Adrenal gland (tissue), 12 donors: Measurements from ENCODE around the gene MIA2. TPM values are rescaled to one million over a fixed set of nuclear protein-coding genes. Genes with fewer than 3 reads are reported as not detected.

Experiments
- DNase-seq, 7 donors: peaks; one replicate each; pipeline ENCODE4 v3.0.0-alpha.2; 2019 to 2020
- H3K27ac ChIP-seq, 5 donors: fragments of 200-600 bp; sonication (generic) in 4 of 5; 1 replicate in 3 of 5; 2 replicates in 2 of 5; pipeline versions ENCODE4 v1.5.1 to v1.8.0; 2016 to 2020; ENCODE audit warnings: mild to moderate bottlenecking in 1 of 5
- H3K27me3 ChIP-seq: fragments of 200-600 bp; 2 replicates; pipeline ENCODE4 v1.8.0; 2021
- H3K36me3 ChIP-seq, 2 donors: fragments of 200-600 bp; replicated peaks in 1 of 2; 1 replicate in 1 of 2; 2 replicates in 1 of 2; pipeline versions ENCODE4 v1.5.1 to v1.8.0; 2018 to 2022
- H3K4me1 ChIP-seq, 2 donors: fragments of 200-600 bp; replicated peaks in 1 of 2; 1 replicate in 1 of 2; 2 replicates in 1 of 2; pipeline versions ENCODE4 v1.5.1 to v1.8.0; 2018 to 2021
- H3K4me3 ChIP-seq, 4 donors: fragments of 200-600 bp; sonication (generic) in 3 of 4; one replicate each; pipeline ENCODE4 v1.5.1; 2016 to 2018
- H3K9me3 ChIP-seq, 3 donors: fragments of 200-600 bp; sonication (generic) in 1 of 3; replicated peaks in 1 of 3; 1 replicate in 2 of 3; 2 replicates in 1 of 3; pipeline versions ENCODE4 v1.5.1 to v1.8.0; 2016 to 2021
- CTCF ChIP-seq, 6 experiments: fragments of 450-650 bp in 4 of 6; fragments of 200-600 bp in 2 of 6; sonication (generic) in 1 of 6; IDR thresholded peaks; 1 replicate in 5 of 6; 2 replicates in 1 of 6; pipeline versions ENCODE4 v1.5.1 to v1.8.0; 2016 to 2021; ENCODE audit warnings: antibody characterized with exemption in 6 of 6, mild to moderate bottlenecking in 2 of 6, moderate library complexity in 1 of 6
- POLR2A ChIP-seq, 2 donors: fragments of 450-650 bp; IDR thresholded peaks; one replicate each; pipeline ENCODE4 v1.6.1; 2017; ENCODE audit warnings: antibody characterized with exemption in 2 of 2, mild to moderate bottlenecking in 2 of 2, moderate library complexity in 1 of 2
- WGBS, 4 donors: extraction: QIAGEN DNeasy Blood & Tissue Kit in 2 of 4; methylation state at CpG; one replicate each; pipeline versions ENCODE4 v1.1.5 to v1.1.7; 2013 to 2017; 5-methylcytosine and 5-hydroxymethylcytosine counted together
- intact Hi-C, 2 donors: fragments of 100-400 bp; cut with DNase I; formaldehyde crosslinking; loops; one replicate each; pipeline versions ENCODE4 v1.14.1 to v1.15.0; 2022 to 2023
- polyA plus RNA-seq, 3 donors: library from polyadenylated mRNA; stranded (reverse); fragments of 200-250 nt in 2 of 3; fragments of 350-450 nt in 1 of 3; fragmentation: Illumina TruSeq in 1 of 3; extraction: RNeasy Lipid Tissue Mini Kit (QIAGEN cat#74804) in 1 of 3; gene quantifications; one replicate each; pipeline ENCODE4 v1.2.3, GENCODE V29; 2013 to 2014
- total RNA-seq, 9 donors: library from RNA; depleted of rRNA in 4 of 9; stranded (reverse); fragments of >200 nt in 4 of 9; fragments of 120-200 nt in 1 of 9; fragmentation: NEBNext Ultra II Directional in 1 of 9; extraction: Animal tissue kit (Norgen Biotek cat#: 25700) in 1 of 9; gene quantifications; one replicate each; pipeline versions ENCODE4 v1.1.0 to v1.2.4, GENCODE V29; 2013 to 2023
- donor health status: healthy with polysubstance abuse.
- donor health status: Bipolar disorder and iron deficiency.
- donor health status: DM: yes; HTN: yes; CAD: no.
- donor health status: DM: no; HTN: no; CAD: no.
- donor health status: DM: no; HTN: no; CAD: no.
- donor health status: DM: yes; HTN: yes; CAD: no.

MIA2 gene
- total and polyA plus RNA-seq, 12 donors, result 24.8 to 62.0 (median 41.5) TPM

- TF ChIP-seq CTCF (IDR thresholded peaks at IDR 0.05) (no peak), POLR2A (IDR thresholded peaks at IDR 0.05) (no peak)
- Histone ChIP-seq H3K27me3 (no peaks in the 10 kb centered on the region), H3K4me1 (peaks cover 6 to 37% of the 10 kb centered on the region in 2 donors), H3K4me3 (peak overlapping the region; percentile 25 to 95 (median 82)), H3K9me3 (no peaks in the 10 kb centered on the region), H3K36me3 (no peaks in the 10 kb centered on the region), H3K27ac (peak overlapping the region; percentile 55 to 99 (median 97))
- 0 to 1% (median 1%) methylated on average over 13 to 16 of the region's 16 CpGs for WGBS, 4 donors
- intact Hi-C loops, result loop anchor here in 1 of 2 donors (10.0 kb wide), 1 partner anchor 83 kb away; no protein-coding TSS in a partner anchor
- no peak for DNase-seq
Measured at GRCh38 chr14:39267608-39268005, 33.9 kb downstream of the MIA2 start.

GRCh38 chr14:39268393-39268792 is 34.7 kb downstream of the MIA2 start:
- TF ChIP-seq CTCF (IDR thresholded peaks at IDR 0.05) (no peak), POLR2A (IDR thresholded peaks at IDR 0.05) (no peak)
- intact Hi-C loops, result loop anchor here in 1 of 2 donors (10.0 kb wide), 1 partner anchor 84 kb away; no protein-coding TSS in a partner anchor
- 12 to 20% (median 16%) methylated on average over 2 of the region's 2 CpGs for WGBS, 4 donors
- no peaks in the 10 kb centered on the region for H3K27me3 ChIP-seq
- no peaks in the 10 kb centered on the region for H3K36me3 ChIP-seq
- no peak overlapping the region for H3K27ac ChIP-seq
- no peak for DNase-seq
- H3K9me3 ChIP-seq, result no peaks in the 10 kb centered on the region
- H3K4me1 ChIP-seq, result peaks cover 6 to 37% of the 10 kb centered on the region in 2 donors
- H3K4me3 ChIP-seq, result peak overlapping the region in 1 of 4 donors; percentile 71

- 93 to 98% (median 95%) methylated on average over 1 of the region's 1 CpG for WGBS, 4 donors
- peaks cover 5 to 35% of the 10 kb centered on the region in 2 donors for H3K4me1 ChIP-seq
- no peak overlapping the region for H3K27ac ChIP-seq
- H3K9me3 ChIP-seq, result no peaks in the 10 kb centered on the region
- intact Hi-C loops, result no loop called here
- TF ChIP-seq CTCF (IDR thresholded peaks at IDR 0.05) (no peak), POLR2A (IDR thresholded peaks at IDR 0.05) (no peak)
- no peak overlapping the region for H3K4me3 ChIP-seq
- DNase-seq, result no peak
- no peaks in the 10 kb centered on the region for H3K36me3 ChIP-seq
- no peaks in the 10 kb centered on the region for H3K27me3 ChIP-seq
Measured at GRCh38 chr14:39272918-39273317, 39.2 kb downstream of the MIA2 start.

- peak overlapping the region in 1 of 5 donors; percentile 5 for H3K27ac ChIP-seq
- no peaks in the 10 kb centered on the region for H3K9me3 ChIP-seq
- H3K4me1 ChIP-seq, result peaks cover 0 to 19% of the 10 kb centered on the region in 2 donors
- H3K27me3 ChIP-seq, result no peaks in the 10 kb centered on the region
- no peak for DNase-seq
- intact Hi-C loops, result no loop called here
- no peak overlapping the region for H3K4me3 ChIP-seq
- H3K36me3 ChIP-seq, result no peaks in the 10 kb centered on the region
- WGBS, 4 donors, result 89 to 92% (median 91%) methylated on average over 5 of the region's 5 CpGs
- TF ChIP-seq CTCF (IDR thresholded peaks at IDR 0.05) (no peak), POLR2A (IDR thresholded peaks at IDR 0.05) (no peak)
Measured at GRCh38 chr14:39275395-39275794, 41.7 kb downstream of the MIA2 start.
